ENCODE data around the gene PDCD11.

DNA sequence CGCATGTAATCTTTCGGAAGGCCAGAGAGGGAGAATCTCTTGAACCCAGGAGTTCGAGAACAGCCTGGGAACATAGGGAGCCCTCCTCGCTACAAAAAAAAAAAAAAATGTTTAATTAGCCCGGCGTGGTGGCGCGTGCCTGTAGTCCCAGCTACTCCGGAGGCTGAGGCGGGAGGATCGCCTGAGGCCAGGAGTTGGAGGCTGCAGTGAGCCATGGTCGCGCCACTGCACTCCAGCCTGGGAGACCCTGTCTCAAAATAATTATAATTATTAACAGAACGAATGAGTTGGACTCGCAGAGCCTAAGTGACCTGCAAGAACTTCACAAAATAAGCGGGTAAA lies 46.3 kb upstream of the PDCD11 start:
- TF ChIP-seq JUND (IDR thresholded peaks at IDR 0.05), result no peak
- no peak for TF ChIP-seq CTCF (IDR thresholded peaks at IDR 0.05; ENCODE audit: low read depth, low read length, missing input control)
- TF ChIP-seq, protein P1, sequence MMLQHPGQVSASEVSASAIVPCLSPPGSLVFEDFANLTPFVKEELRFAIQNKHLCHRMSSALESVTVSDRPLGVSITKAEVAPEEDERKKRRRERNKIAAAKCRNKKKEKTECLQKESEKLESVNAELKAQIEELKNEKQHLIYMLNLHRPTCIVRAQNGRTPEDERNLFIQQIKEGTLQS (IDR thresholded peaks at IDR 0.05), result no peak
- TF ChIP-seq, protein P2, sequence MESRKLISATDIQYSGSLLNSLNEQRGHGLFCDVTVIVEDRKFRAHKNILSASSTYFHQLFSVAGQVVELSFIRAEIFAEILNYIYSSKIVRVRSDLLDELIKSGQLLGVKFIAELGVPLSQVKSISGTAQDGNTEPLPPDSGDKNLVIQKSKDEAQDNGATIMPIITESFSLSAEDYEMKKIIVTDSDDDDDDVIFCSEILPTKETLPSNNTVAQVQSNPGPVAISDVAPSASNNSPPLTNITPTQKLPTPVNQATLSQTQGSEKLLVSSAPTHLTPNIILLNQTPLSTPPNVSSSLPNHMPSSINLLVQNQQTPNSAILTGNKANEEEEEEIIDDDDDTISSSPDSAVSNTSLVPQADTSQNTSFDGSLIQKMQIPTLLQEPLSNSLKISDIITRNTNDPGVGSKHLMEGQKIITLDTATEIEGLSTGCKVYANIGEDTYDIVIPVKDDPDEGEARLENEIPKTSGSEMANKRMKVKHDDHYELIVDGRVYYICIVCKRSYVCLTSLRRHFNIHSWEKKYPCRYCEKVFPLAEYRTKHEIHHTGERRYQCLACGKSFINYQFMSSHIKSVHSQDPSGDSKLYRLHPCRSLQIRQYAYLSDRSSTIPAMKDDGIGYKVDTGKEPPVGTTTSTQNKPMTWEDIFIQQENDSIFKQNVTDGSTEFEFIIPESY (IDR thresholded peaks at IDR 0.05), result no peak
- TF ChIP-seq RAD21 (IDR thresholded peaks at IDR 0.05), result no peak
- TF ChIP-seq TAF1 (conservative IDR thresholded peaks at IDR 0.05), result no peak
- no peak for TF ChIP-seq MAX (IDR thresholded peaks at IDR 0.05)
- no peak for TF ChIP-seq RXRA (IDR thresholded peaks at IDR 0.05)
- no peak for TF ChIP-seq GABPA (IDR thresholded peaks at IDR 0.05 in 1 of 2, conservative IDR thresholded peaks at IDR 0.05 in 1 of 2)
- TF ChIP-seq HNF4A (conservative IDR thresholded peaks at IDR 0.05), result no peak
- no peak for TF ChIP-seq REST (IDR thresholded peaks at IDR 0.05)

All from liver (tissue), 3 donors.